ENCODE data around the gene KIF3A. TPM values are rescaled to one million over a fixed set of nuclear protein-coding genes. Genes with fewer than 3 reads are reported as not detected.

The KIF3A gene
- total and polyA plus RNA-seq, 4 donors = 3.1 to 16.5 (median 9.2) TPM

DNA sequence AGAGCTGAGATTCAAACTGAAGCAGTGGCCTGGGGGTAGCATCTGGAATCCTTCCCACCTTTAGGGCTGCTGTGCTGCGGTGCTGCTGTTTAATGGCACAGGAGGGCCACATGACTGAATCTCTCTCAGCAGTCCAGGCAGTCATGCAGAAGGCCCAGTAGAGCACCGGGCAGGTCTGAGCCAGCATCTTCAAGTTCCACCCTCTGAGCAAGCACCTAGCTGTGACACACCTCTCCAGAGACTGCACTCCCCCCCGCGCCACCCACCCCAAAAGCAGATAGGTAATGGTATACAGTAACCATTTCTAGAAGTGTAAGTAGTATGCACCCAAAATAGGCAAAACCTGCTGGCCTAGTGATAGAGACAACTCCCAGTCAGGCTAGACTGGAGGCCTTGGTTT lies 55.4 kb downstream of the KIF3A start:
- H3K4me3 ChIP-seq = no peak overlapping the region
- H3K36me3 ChIP-seq (ENCODE audit: control insufficient read depth in 4 of 4, insufficient read depth in 4 of 4, low read length in 4 of 4) = no peaks in the 10 kb centered on the region
- ATAC-seq (ENCODE audit: insufficient read depth, low FRiP score) (no peak), DNase-seq (no peak)
- no peak overlapping the region for H3K9ac ChIP-seq (ENCODE audit: insufficient read depth in 1 of 2, low read length in 2 of 2)
- H3K27ac ChIP-seq (ENCODE audit: low read depth in 1 of 2, low read length in 1 of 2) = no peak overlapping the region
- TF ChIP-seq CTCF (IDR thresholded peaks at IDR 0.05; ENCODE audit: control extremely low read depth, extremely low read depth) = no peak
- 89 to 98% methylated on average over 4 of the region's 4 CpGs for WGBS, 2 donors
- no peaks in the 10 kb centered on the region for H3K4me1 ChIP-seq (ENCODE audit: control insufficient read depth in 5 of 5, insufficient read depth in 5 of 5, low read length in 5 of 5)
- H3K9me3 ChIP-seq (ENCODE audit: control insufficient read depth in 4 of 4, insufficient read depth in 3 of 4, low read length in 3 of 4) = no peaks in the 10 kb centered on the region
- no peaks in the 10 kb centered on the region for H3K27me3 ChIP-seq (ENCODE audit: control insufficient read depth in 3 of 3, insufficient read depth in 3 of 3, low read length in 2 of 3)

- no peaks in the 10 kb centered on the region for H3K27me3 ChIP-seq (ENCODE audit: control insufficient read depth in 3 of 3, insufficient read depth in 3 of 3, low read length in 2 of 3)
- H3K27ac ChIP-seq (ENCODE audit: low read depth in 1 of 2, low read length in 1 of 2) = no peak overlapping the region
- ATAC-seq (ENCODE audit: insufficient read depth, low FRiP score) (no peak), DNase-seq (no peak)
- no peak overlapping the region for H3K4me3 ChIP-seq
- H3K4me1 ChIP-seq (ENCODE audit: control insufficient read depth in 5 of 5, insufficient read depth in 5 of 5, low read length in 5 of 5) = no peaks in the 10 kb centered on the region
- H3K9ac ChIP-seq (ENCODE audit: insufficient read depth in 1 of 2, low read length in 2 of 2) = no peak overlapping the region
- H3K36me3 ChIP-seq (ENCODE audit: control insufficient read depth in 4 of 4, insufficient read depth in 4 of 4, low read length in 4 of 4) = no peaks in the 10 kb centered on the region
- 89 to 96% methylated on average over 2 of the region's 2 CpGs for WGBS, 2 donors
- TF ChIP-seq CTCF (IDR thresholded peaks at IDR 0.05; ENCODE audit: control extremely low read depth, extremely low read depth) = no peak
- no peaks in the 10 kb centered on the region for H3K9me3 ChIP-seq (ENCODE audit: control insufficient read depth in 4 of 4, insufficient read depth in 3 of 4, low read length in 3 of 4)
These were observed 55.9 kb downstream of the KIF3A start for GRCh38 chr5:132681476-132681831.

DNA sequence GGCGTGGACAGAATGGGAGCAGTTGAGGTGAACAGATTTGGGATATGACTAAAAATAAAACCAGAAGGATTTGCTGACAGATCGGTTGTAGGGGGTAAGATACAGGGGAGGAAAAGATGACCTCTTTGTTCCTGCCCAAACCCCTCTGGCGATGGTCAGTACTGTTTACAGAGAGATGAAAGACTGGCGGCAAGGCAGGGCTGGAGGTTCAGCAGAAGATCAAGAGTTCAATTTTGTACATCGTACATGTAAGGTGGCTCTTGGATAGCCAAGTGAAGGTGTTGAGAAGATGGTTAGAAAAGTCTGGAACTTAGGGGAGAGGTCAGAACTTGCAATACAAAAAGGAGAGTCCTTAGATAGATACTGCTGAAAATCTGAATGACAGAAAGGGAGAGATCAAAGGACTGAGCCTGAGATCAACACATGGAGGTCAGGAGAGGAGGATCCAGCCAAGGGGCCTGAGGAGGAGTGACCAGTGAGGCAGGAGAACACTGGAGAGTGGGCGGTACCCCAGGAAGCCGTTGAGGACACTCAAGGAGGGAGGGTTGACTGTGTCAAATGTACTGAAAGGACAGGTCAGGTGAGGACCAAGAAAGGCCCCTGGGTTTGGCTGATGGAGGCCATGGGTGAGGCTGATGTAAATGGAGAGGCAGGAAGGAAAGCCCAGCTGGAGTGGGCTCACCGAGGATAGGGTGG lies 56.4 kb downstream of the KIF3A start:
- no peak overlapping the region for H3K9ac ChIP-seq (ENCODE audit: insufficient read depth in 1 of 2, low read length in 2 of 2)
- no peaks in the 10 kb centered on the region for H3K4me1 ChIP-seq (ENCODE audit: control insufficient read depth in 5 of 5, insufficient read depth in 5 of 5, low read length in 5 of 5)
- no peaks in the 10 kb centered on the region for H3K36me3 ChIP-seq (ENCODE audit: control insufficient read depth in 4 of 4, insufficient read depth in 4 of 4, low read length in 4 of 4)
- 80 to 95% methylated on average over 8 of the region's 8 CpGs for whole genome bisulfite sequencing, 2 donors
- DNase-seq = no peak
- no peak for ATAC-seq (ENCODE audit: insufficient read depth, low FRiP score)
- no peak overlapping the region for H3K4me3 ChIP-seq
- H3K27ac ChIP-seq (ENCODE audit: low read depth in 1 of 2, low read length in 1 of 2) = no peak overlapping the region
- TF ChIP-seq CTCF (IDR thresholded peaks at IDR 0.05; ENCODE audit: control extremely low read depth, extremely low read depth) = no peak
- H3K27me3 ChIP-seq (ENCODE audit: control insufficient read depth in 3 of 3, insufficient read depth in 3 of 3, low read length in 2 of 3) = no peaks in the 10 kb centered on the region
- H3K9me3 ChIP-seq (ENCODE audit: control insufficient read depth in 4 of 4, insufficient read depth in 3 of 4, low read length in 3 of 4) = no peaks in the 10 kb centered on the region

All from lung (tissue), 12 donors.